HG02840 (cell line): ENCODE data around the gene MON2.
"Not testable (repeated sequence)": the region's sequence is repeated elsewhere in the genome, so short reads cannot be mapped to it uniquely, and the experiment has no call there.

Experiments used
- ATAC-seq: cut with Tn5 transposase; IDR thresholded peaks from one replicate; pipeline ENCODE4 v1.9.1; 2021; ENCODE audit warnings: mild to moderate bottlenecking, moderate library complexity, moderate number of reproducible peaks; ENCODE audit not compliant: unreplicated experiment, low FRiP score

Gene MON2, protein sequence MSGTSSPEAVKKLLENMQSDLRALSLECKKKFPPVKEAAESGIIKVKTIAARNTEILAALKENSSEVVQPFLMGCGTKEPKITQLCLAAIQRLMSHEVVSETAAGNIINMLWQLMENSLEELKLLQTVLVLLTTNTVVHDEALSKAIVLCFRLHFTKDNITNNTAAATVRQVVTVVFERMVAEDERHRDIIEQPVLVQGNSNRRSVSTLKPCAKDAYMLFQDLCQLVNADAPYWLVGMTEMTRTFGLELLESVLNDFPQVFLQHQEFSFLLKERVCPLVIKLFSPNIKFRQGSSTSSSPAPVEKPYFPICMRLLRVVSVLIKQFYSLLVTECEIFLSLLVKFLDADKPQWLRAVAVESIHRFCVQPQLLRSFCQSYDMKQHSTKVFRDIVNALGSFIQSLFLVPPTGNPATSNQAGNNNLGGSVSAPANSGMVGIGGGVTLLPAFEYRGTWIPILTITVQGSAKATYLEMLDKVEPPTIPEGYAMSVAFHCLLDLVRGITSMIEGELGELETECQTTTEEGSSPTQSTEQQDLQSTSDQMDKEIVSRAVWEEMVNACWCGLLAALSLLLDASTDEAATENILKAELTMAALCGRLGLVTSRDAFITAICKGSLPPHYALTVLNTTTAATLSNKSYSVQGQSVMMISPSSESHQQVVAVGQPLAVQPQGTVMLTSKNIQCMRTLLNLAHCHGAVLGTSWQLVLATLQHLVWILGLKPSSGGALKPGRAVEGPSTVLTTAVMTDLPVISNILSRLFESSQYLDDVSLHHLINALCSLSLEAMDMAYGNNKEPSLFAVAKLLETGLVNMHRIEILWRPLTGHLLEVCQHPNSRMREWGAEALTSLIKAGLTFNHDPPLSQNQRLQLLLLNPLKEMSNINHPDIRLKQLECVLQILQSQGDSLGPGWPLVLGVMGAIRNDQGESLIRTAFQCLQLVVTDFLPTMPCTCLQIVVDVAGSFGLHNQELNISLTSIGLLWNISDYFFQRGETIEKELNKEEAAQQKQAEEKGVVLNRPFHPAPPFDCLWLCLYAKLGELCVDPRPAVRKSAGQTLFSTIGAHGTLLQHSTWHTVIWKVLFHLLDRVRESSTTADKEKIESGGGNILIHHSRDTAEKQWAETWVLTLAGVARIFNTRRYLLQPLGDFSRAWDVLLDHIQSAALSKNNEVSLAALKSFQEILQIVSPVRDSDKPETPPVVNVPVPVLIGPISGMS (N-terminal part only)

DNA sequence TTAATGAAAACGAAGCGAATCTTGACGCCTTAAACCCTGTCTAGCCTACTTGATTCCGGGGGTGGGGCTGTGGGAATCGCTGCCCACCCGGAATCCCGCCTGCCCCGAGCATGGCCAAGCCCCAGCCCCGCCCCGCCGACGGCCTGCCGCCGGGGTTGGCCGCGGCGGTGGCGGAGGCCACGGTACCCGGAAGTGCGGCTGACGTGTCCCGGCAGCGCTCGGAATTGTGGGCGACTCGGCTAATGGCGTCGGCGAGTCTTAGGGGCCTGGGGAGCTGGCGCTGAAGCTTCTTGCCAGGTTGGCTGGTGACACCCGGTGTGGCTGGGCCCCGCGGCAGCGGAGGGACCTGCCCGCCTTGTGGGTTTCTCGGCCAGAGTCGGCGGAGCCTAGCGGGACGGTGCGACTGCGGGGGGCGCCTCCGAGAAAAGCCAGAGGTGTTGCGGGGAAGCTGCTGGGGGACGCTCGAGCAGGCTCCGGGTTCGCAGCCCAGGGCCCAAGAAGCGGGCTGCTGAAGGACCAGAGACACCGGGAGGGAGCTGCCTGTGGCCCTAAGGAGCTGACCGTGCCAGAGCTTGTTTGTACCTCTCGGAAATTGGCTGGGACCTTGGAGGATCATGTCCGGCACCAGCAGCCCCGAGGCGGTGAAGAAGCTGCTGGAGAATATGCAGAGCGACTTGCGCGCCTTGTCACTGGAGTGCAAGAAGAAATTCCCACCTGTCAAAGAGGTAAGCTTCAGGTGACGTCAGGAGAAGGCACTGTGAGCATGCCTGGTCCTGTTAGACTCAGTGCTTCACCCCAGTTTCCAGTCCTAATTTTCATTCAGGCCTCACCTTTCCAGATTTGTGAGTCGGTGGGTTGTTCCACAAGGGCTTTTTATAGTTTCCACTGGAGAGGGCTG, at the start of gene MON2:
MON2 (plus strand) TSS at position 233 of the 898 bp plus-strand sequence; CDS start at position 615, 382 bp downstream.
- ATAC-seq, result peak; percentile 99

DNA sequence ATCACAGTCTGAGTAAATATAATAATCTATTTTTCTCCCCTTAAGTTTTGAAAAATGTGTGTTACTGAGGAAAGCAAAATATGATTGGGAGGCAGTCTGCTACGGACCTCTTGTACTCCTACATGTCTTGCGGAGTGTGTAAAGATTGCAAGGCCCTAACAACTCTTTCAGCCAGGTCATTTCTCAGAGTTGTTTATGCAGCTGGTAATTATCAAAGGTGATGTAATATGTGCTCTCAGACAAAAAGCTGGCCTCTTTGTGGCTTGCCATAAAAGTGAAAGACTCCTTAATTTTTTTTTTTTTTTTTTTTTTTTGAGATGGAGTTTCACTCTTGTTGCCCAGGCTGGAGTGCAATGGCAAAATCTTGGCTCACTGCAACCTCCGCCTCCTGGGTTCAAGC, 40.5 kb upstream of the MON2 start:
- no peak for ATAC-seq

DNA sequence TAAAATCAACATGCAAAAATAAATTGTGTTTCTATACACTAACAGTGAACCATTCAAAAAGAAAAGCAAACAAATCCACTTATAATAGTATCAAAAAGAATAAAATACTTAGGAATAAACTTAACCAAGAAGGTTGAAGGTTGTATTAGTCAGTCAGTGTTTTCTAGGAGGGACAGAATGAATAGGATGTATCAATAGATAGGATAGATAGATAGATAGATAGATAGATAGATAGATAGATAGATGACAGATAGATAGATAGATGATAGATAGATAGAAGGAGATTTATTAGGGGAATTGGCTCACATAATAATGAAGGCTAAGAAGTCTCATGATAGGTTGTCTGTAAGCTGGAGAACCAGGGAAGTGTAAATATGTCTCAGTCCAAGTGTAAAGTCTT, 37.2 kb upstream of the MON2 start:
- ATAC-seq, result no peak

DNA sequence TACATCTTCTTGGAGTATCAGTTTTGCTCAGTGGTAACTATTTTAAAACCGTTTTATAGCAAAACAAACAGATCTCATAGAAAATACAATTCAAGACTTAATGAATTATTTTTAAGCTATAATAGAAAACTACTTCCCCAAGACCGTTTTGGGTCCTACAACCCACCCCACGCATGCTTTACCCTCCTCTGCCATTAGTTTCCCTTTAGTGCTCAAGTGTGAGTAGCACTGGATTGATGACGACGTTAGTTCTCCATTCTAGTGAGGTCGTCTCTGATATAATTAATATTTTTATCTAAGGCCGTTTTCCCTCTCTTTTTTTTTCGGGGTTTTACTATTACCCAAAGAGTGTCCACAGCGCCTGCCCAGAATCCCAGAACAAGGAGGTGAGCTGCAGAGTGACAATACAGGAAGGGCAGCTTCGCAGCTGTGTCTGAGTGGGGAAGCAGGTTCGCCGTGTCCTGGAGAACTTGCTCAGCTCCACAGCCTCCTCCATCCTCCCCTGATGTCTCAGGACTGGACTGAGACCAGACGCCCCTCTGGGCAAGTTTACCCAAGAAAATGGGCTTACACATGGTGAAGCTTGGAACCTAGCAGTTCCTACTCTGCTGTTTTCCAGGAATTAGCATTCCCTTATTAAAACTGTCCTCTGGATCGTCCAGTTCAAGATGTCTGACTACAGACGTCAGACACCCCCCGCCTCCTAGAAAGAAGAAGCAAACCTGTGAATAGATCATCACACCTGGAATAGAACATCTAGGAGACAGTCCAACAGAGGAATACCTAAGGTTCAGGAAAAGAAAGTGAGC, 31.9 kb upstream of the MON2 start:
- ATAC-seq, result no peak

DNA sequence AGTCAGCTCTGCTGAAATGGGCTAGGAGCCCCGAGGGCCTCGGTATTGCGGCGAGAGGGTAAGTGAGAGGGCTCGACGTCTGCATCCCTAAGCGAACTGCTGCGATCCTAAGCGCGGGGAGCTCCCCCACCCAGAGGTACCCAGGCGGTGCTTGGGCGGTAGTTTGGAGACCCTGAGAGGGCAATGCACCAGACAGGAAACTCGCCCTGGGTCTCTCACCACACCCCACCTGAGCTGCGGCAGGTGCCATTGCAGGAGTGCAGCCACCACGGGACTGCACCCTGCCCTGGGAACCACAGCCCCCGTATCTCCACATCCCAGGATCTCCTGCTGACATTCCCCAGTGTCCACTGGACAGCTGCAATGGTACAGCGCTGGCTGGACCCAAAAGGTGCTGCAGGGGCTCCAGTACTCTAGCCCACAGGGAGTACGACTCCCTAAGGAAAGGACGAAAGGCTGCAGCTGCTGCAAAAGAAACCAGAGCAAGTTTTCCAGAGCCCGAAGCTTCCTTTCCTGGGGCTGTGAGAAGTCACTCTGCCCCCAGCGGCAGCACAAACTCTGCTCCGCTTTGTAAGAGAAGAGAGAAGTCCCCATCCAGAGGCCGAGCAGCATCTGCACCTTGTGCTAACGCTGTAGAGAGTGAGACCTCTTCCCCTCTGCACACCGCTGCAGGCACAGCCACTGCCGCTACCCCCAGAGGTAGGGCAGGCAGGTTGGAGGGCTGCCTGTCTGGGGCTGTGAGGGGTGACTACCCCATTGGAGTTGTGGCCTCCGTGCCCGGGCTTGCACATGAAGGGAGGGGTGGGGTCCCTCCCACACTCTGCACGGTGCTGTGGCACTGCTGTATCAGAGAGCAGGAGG, 31.1 kb upstream of the MON2 start:
- peak; percentile 65 for ATAC-seq

DNA sequence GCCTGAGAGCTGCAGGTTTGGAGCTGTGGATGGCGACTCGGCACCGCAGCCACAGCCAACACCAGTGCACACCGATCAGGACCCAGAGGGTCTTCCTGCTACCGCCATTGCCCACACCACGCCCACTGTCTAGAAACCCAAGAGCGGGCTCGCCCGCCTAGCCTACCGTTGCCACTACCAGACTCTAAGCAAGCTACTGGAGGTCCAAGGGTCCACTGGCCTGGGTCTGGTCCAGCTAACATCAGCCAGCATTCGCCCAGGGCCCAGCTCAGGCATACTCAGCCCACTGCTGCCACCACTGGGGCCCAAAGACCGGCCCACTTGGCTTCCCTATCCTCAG, 30.5 kb upstream of the MON2 start:
- ATAC-seq, result no peak

DNA sequence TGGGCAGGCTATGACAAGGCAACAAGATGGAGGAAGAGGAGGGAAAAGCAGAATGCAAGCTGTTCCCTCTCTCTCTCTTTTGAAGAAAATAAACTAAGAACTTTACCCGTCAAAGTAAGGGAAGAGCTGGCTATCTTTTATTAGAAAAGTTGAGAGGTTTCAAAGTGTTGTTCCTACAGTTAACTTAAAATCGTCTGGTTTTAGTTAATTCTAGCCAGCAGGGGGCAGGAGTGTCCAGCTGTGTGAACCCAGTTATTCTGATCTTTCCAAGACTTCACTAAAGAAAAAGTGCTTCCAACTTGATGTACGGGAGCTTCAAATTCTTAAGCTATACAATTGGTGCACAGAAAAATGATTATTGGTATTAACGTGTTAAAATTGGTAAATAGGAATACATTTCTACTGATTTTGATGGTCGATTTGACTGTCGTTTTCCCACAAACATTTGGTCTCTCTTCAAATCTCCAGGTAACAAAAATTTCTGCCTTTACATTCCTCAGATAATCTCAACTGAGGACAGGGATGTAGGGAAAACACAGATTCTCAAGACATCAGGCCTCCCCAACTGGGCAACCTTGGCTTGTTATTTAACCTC, 28.4 kb upstream of the MON2 start:
- ATAC-seq, result no peak

DNA sequence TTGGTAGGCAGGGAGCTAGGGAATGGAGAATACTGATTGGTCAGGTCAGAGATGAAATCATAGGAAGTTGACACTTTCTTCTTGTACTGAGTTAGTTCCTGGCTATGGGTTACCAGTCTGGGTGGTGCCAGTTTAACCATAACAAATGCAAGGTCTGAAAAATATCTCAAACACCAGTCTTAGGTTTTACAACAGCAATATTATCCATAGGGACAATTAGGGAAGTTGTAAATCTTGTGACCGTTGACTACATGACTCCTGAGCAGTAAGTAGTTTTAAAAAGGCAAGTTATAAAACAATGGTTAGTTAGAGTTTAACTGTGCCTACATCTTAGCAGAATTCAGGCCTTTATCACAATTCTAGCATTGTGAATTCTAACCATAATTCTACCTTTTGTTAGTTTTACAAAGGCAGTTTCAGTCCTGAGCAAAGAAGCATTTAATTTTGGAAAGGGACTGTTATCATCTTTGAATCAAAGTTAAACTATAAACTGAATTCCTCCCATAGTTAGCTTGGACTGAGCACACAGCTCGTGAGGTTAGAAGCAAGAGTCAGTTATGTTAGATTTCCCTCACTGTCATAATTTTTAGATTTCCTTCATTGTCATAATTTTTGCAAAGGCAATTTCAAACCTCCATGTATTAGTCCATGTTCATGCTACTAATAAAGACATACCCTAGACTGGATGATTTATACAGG, 19.7 kb upstream of the MON2 start:
- ATAC-seq, result no peak

DNA sequence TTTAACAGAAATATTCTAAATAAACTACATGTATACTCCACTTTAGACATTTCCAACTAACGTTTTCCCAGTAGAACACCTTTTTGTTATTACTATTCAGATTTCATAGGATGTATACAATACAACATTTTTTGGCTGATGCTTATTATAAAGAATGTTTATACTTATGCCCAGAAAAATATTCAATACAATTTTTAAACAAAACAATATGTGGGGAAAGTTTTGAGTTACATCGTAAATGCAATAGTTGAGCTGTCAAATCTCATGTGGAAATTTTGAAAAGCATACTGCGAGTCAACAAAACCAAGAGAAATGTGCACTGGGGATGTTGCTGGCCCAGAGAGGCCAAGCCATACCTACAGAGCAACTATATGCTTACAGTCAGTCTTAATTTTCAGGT, 18.2 kb upstream of the MON2 start:
- no peak for ATAC-seq

DNA sequence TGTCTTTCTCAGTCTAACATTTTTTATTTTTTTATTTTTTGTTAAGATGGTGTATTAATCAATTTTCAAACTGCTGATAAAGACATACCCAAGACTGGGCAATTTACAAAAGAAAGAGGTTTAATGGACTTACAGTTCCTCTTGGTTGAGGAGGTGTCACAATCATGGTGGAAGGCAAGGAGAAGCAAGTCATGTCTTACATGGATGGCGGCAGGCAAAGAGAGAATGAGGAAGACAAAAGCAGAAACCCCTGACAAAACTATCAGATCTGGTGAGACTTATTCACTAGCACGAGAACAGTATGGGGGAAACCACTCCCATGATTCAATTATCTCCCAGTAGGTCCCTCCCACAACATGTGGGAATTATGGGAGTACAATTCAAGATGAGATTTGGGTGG, 11.2 kb upstream of the MON2 start:
- not testable (repeated sequence) for ATAC-seq

DNA sequence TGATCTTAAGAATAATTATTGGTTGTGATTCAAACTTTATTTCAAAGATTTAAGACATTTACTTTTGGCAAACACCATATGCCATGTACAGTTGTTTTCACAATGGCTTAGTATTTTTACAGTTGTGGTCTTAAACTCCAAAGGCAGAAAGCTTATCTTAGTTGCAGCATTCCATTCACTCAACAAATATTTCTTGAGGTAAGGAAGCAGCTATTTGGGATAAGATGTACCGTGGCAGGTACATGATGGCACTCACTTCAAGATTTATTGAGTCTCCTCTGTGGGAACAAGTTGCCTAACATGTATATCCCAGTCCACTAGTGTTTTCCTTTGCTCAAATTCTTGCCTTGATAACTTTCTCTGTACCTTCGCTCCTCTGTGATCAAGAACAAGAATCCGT, 8.0 kb upstream of the MON2 start:
- no peak for ATAC-seq

DNA sequence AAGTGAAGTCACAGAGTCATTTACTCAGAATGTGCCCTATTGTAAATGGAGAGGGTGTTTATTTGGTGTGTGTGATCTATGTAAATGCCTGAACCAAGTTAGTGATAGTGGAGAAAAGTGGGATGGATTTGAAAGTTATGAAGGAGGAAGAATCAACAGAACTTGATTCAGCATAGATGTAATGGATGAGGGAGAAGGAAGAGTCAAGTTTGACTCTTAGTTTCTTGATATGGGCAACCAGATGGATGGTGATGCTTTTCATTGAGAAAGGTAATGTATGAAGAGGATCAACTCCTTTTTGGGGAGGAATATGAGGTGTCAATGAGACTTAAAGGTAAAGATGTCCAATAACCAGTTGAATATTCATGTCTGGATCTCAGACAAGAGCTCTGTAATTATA, 6.7 kb upstream of the MON2 start:
- ATAC-seq, result no peak

DNA sequence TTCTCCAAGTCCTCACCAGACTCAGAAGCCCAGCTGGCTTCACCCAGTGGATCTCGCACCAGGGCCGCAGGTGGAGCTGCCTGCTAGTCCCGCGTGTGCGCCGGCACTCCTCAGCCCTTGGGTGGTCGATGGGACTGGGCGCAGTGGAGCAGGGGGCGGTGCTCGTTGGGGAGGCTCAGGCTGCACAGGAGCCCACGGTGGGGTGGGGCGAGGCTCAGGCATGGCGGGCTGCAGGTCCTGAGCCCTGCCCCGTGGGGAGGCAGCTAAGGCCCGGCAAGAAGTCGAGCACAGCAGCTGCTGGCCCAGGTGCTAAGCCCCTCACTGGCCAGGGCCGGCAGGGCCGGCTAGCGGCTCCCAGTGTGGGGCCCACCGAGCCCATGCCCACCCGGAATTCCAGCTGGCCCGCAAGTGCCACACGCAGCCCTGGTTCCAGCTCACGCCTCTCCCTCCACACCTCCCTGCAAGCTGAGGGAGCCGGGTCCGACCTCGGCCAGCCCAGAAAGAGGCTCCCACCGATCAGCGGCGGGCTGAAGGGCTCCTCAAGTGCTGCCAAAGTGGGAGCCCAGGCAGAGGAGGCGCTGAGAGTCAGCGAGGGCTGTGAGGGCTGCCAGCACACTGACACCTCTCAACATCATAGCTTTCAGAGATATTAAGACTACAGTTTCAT, 5.3 kb upstream of the MON2 start:
- not testable (repeated sequence) for ATAC-seq

DNA sequence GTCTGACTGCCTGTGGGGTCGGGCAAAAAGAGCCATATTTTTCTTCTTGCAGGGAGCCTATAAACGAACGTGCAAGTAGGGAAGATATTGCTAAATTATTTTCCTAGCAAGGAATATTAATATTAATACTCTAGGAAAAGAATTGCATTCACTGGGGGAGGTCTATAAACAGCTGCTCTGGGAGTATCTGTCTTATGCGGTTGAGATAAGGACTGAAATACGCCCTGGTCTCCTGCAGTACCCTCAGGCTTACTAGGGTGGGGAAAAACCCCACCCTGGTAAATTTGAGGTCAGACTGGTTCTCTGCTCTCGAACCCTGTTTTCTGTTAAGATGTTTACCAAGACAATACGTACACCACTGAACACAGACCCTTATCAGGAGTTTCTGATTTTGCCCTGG, 3.4 kb upstream of the MON2 start:
- ATAC-seq, result not testable (repeated sequence)

DNA sequence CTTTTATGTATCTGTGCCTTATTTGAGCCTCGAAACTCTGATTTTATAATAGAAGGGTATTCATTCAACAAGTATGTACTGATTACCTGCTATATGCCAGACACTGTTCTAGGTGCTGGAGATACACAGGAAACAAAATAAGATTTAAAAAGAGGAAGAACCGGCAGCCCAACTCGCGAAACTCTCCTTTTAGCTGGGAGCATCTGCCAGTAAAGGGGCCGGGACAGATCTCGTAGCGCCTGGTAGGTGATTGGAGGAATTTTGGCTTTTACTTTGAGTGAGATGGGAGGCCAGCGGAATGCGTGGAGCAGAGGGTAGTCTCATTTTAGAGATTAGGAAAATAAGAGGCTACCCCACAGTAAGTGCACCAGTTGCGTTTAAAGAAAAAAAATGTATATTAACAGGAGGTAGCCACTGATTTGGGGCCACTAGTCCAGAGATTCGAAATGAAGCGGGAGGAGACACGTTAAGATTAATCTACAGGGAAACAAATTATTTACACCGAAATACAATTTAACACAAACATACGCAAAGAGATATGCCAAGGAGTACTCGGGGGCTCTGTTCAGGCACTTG, 520 bp upstream of the MON2 start:
- peak; percentile 16 for ATAC-seq

DNA sequence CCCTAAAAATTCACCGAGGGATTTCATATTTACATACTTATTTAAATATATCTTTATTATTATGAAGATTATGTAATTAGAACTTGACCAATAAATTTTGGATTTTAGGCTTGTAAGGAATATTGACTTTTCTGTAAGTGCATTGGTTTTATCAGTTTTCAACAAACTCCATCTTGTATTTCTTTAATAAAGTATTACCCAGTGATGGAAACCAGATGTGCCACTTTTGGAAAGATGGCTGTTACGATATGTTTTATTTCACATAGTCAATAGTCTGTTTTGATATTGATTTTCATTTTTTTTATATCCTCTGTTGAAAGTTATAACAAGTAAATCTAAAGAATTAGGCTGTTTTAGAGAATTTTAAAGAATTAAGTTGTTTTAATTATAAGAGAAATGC, 1.8 kb downstream of the MON2 start:
- ATAC-seq, result no peak
